ENCODE results near the gene TRIM47. TPM values are rescaled to one million over a fixed set of nuclear protein-coding genes. Genes with fewer than 3 reads are reported as not detected.

Gene TRIM47
- total RNA-seq, 1 donor from 2014 or later: 46.3 TPM

- peak; percentile 72 for TF ChIP-seq CTCF (IDR thresholded peaks at IDR 0.05)
- DNase-seq (ENCODE audit: low spot score): peak; percentile 91
- peak overlapping the region; percentile 98 for H3K27ac Mint-ChIP-seq (ENCODE audit: unreplicated experiment)
- H3K9me3 Mint-ChIP-seq (ENCODE audit: low read depth): no peaks in the 10 kb centered on the region
- H3K4me1 Mint-ChIP-seq (ENCODE audit: low read depth): peaks cover 49% of the 10 kb centered on the region
- H3K27me3 Mint-ChIP-seq (ENCODE audit: low read depth): no peaks in the 10 kb centered on the region
- H3K4me3 Mint-ChIP-seq (ENCODE audit: unreplicated experiment): peak overlapping the region; percentile 91
- peaks cover 3% of the 10 kb centered on the region for H3K36me3 Mint-ChIP-seq (ENCODE audit: low read depth)
These were observed 618 bp downstream of the TRIM47 start for GRCh38 chr17:75877752-75878173.

- TF ChIP-seq CTCF (IDR thresholded peaks at IDR 0.05): no peak
- Mint-ChIP-seq H3K9me3 (ENCODE audit: low read depth) (no peaks in the 10 kb centered on the region), H3K4me3 (ENCODE audit: unreplicated experiment) (peak overlapping the region; percentile 91), H3K27me3 (ENCODE audit: low read depth) (no peaks in the 10 kb centered on the region), H3K27ac (ENCODE audit: unreplicated experiment) (peak overlapping the region; percentile 98), H3K4me1 (ENCODE audit: low read depth) (peaks cover 55% of the 10 kb centered on the region), H3K36me3 (ENCODE audit: low read depth) (peaks cover 3% of the 10 kb centered on the region)
- DNase-seq (ENCODE audit: low spot score): peak; percentile 95
These were observed 1.2 kb downstream of the TRIM47 start for GRCh38 chr17:75876938-75877751.

GRCh38 chr17:75876190-75876937 is 2.0 kb downstream of the TRIM47 start:
- TF ChIP-seq CTCF (IDR thresholded peaks at IDR 0.05): peak; percentile 41
- Mint-ChIP-seq H3K4me3 (ENCODE audit: unreplicated experiment) (peak overlapping the region; percentile 91), H3K9me3 (ENCODE audit: low read depth) (no peaks in the 10 kb centered on the region), H3K4me1 (ENCODE audit: low read depth) (peaks cover 56% of the 10 kb centered on the region), H3K36me3 (ENCODE audit: low read depth) (peaks cover 3% of the 10 kb centered on the region), H3K27me3 (ENCODE audit: low read depth) (no peaks in the 10 kb centered on the region), H3K27ac (ENCODE audit: unreplicated experiment) (peak overlapping the region; percentile 98)
- peak; percentile 90 for DNase-seq (ENCODE audit: low spot score)

DNA sequence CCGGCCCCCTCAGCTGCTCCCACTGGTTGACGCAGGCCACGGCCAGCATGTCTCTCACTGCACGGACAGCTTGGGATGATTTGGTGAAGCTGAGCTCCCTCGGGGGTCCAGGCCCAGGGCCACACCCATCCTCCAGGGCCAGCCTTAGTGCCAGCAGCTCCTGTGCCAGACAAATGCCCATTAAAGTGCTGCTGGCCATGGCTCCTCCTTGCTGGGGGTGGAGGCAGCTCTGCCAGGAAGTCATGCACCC is 2.5 kb downstream of the TRIM47 start:
- TF ChIP-seq CTCF (IDR thresholded peaks at IDR 0.05): no peak

GRCh38 chr17:75875182-75875939 is 3.0 kb downstream of the TRIM47 start:
- DNase-seq (ENCODE audit: low spot score): no peak
- H3K4me1 Mint-ChIP-seq (ENCODE audit: low read depth): peaks cover 61% of the 10 kb centered on the region
- no peak for TF ChIP-seq CTCF (IDR thresholded peaks at IDR 0.05)
- H3K27me3 Mint-ChIP-seq (ENCODE audit: low read depth): no peaks in the 10 kb centered on the region
- peaks cover 3% of the 10 kb centered on the region for H3K36me3 Mint-ChIP-seq (ENCODE audit: low read depth)
- H3K9me3 Mint-ChIP-seq (ENCODE audit: low read depth): no peaks in the 10 kb centered on the region
- peak overlapping the region; percentile 91 for H3K4me3 Mint-ChIP-seq (ENCODE audit: unreplicated experiment)
- H3K27ac Mint-ChIP-seq (ENCODE audit: unreplicated experiment): peak overlapping the region; percentile 98

More for the DNA sequence above, 2.5 kb downstream of the TRIM47 start:
- no peaks in the 10 kb centered on the region for H3K27me3 Mint-ChIP-seq (ENCODE audit: low read depth)
- peaks cover 56% of the 10 kb centered on the region for H3K4me1 Mint-ChIP-seq (ENCODE audit: low read depth)
- H3K9me3 Mint-ChIP-seq (ENCODE audit: low read depth): no peaks in the 10 kb centered on the region
- H3K36me3 Mint-ChIP-seq (ENCODE audit: low read depth): peaks cover 3% of the 10 kb centered on the region
- peak overlapping the region; percentile 91 for H3K4me3 Mint-ChIP-seq (ENCODE audit: unreplicated experiment)
- no peak for DNase-seq (ENCODE audit: low spot score)
- peak overlapping the region; percentile 98 for H3K27ac Mint-ChIP-seq (ENCODE audit: unreplicated experiment)

All from chondrocyte (in vitro differentiated cells).